SK-N-SH treated with all-trans-retinoic acid at 6 μM for 48 hours (cell line): Measurements from ENCODE around the gene C19orf81.
"Not testable (repeated sequence)": the region's sequence is repeated elsewhere in the genome, so short reads cannot be mapped to it uniquely, and the experiment has no call there.

Experiments used
- PPARA ChIP-seq: fragments of 250-450 bp; sonication (Bioruptor Pico); IDR thresholded peaks from 2 replicates; pipeline ENCODE4 v1.5.0; 2020; ENCODE audit warnings: mild to moderate bottlenecking, borderline replicate concordance
- TF ChIP-seq, protein P1 (sequence below): fragments of 250-450 bp; sonication (Bioruptor Pico); IDR thresholded peaks from 2 replicates; pipeline ENCODE4 v1.5.1; 2020; ENCODE audit warnings: low read depth, mild to moderate bottlenecking, moderate library complexity

DNA sequence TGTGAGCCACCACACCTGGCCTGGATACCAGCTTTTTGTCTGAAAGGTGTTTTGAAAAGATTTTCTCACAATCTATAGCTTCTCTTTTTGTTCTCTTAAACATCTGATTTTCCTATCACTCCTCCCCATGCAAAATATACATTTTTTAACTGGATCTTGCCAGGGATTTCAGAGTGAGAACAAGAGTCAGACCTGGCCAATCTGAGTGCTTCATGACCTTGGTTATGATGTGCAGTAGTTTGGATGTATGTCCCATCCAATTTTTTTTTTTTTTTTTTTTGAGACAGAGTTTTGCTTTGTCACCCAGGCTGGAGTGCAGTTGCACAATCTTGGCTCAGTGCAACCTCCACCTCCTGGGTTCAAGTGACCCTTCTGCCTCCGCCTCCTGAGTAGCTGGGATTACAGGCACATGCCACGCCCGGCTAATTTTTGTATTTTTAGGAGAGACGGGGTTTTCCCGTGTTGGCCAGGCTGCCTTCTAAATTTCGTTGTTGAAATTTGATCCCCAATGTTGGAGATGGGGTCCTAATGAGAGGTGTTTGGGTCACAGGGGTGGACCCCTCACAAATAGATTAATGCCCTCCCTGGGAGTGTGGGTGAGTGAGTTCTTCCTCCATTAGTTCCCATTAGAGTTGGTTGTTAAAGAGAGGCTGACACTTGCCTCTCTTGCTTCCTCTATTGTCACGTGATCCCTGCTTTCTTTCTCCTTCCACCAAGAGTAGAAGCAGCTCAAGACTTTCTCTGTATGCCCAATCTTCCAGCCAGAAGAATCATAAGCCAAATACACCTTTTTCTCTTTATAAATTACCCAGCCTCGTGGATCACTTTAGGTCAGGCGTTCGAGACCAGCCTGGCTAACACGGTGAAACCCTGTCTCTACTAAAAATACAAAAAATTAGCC lies 36.5 kb upstream of the C19orf81 start:
- TF ChIP-seq, protein P1, sequence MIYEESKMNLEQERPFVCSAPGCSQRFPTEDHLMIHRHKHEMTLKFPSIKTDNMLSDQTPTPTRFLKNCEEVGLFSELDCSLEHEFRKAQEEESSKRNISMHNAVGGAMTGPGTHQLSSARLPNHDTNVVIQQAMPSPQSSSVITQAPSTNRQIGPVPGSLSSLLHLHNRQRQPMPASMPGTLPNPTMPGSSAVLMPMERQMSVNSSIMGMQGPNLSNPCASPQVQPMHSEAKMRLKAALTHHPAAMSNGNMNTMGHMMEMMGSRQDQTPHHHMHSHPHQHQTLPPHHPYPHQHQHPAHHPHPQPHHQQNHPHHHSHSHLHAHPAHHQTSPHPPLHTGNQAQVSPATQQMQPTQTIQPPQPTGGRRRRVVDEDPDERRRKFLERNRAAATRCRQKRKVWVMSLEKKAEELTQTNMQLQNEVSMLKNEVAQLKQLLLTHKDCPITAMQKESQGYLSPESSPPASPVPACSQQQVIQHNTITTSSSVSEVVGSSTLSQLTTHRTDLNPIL (CRISPR knock-in tag), result not testable (repeated sequence)
- TF ChIP-seq PPARA (CRISPR knock-in tag), result not testable (repeated sequence)
